ENCODE data around the gene MAGI3. TPM values are rescaled to one million over a fixed set of nuclear protein-coding genes. Genes with fewer than 3 reads are reported as not detected.

The MAGI3 gene
- total and polyA plus RNA-seq, 4 donors = 3.0 to 28.8 (median 7.5) TPM

GRCh38 chr1:113692824-113693431, 302.6 kb downstream of the MAGI3 start:
- WGBS = 92% methylated on average over 4 of the region's 4 CpGs
- H3K9ac ChIP-seq (ENCODE audit: low read depth in 1 of 2, low read length in 2 of 2) = no peak overlapping the region
- H3K9me3 ChIP-seq (ENCODE audit: control insufficient read depth in 4 of 4, low read length in 3 of 4) = peaks cover 2 to 15% (median 4%) of the 10 kb centered on the region in 4 donors
- TF ChIP-seq YY1 (IDR thresholded peaks at IDR 0.05) = no peak
- TF ChIP-seq HNF4A (conservative IDR thresholded peaks at IDR 0.05) = no peak
- TF ChIP-seq REST (IDR thresholded peaks at IDR 0.05) = no peak
- TF ChIP-seq MAX (IDR thresholded peaks at IDR 0.05) = no peak
- no peak for TF ChIP-seq FOXA1 (IDR thresholded peaks at IDR 0.05)
- no peak for TF ChIP-seq ZBTB33 (IDR thresholded peaks at IDR 0.05)
- no peak for TF ChIP-seq CTCF (IDR thresholded peaks at IDR 0.05; ENCODE audit: low read depth, low read length, missing input control)
- TF ChIP-seq RAD21 (IDR thresholded peaks at IDR 0.05) = no peak
- no peak for TF ChIP-seq RXRA (IDR thresholded peaks at IDR 0.05)
- TF ChIP-seq NR2F2 (IDR thresholded peaks at IDR 0.05) = no peak
- TF ChIP-seq JUND (IDR thresholded peaks at IDR 0.05) = no peak
- no peak for TF ChIP-seq SP1 (IDR thresholded peaks at IDR 0.05)
- TF ChIP-seq ATF3 (IDR thresholded peaks at IDR 0.05) = no peak
- TF ChIP-seq HNF4G (IDR thresholded peaks at IDR 0.05) = no peak
- TF ChIP-seq TAF1 (conservative IDR thresholded peaks at IDR 0.05) = no peak
- no peak for TF ChIP-seq GABPA (IDR thresholded peaks at IDR 0.05 in 1 of 2, conservative IDR thresholded peaks at IDR 0.05 in 1 of 2)
- TF ChIP-seq FOXA2 (IDR thresholded peaks at IDR 0.05) = no peak
- TF ChIP-seq EGR1 (IDR thresholded peaks at IDR 0.05; ENCODE audit: low read depth in 2 of 2) = no peak
- H3K4me1 ChIP-seq (ENCODE audit: control insufficient read depth in 4 of 4, insufficient read depth in 4 of 4, low read length in 3 of 4) = no peaks in the 10 kb centered on the region
- no peak overlapping the region for H3K4me3 ChIP-seq (ENCODE audit: low read depth in 1 of 3, low read length in 3 of 3)
- H3K27me3 ChIP-seq (ENCODE audit: control insufficient read depth in 4 of 4, insufficient read depth in 4 of 4, low read length in 3 of 4) = no peaks in the 10 kb centered on the region
- H3K36me3 ChIP-seq (ENCODE audit: control insufficient read depth in 4 of 4, insufficient read depth in 3 of 4, low read depth in 1 of 4, low read length in 3 of 4) = peaks cover 0 to 9% (median 3%) of the 10 kb centered on the region in 4 donors
- no peak overlapping the region for H3K27ac ChIP-seq (ENCODE audit: low read depth in 1 of 2, low read length in 2 of 2)
- no peak for DNase-seq (ENCODE audit: low spot score)

Measured in liver (tissue), 9 donors.